Prostate gland (tissue), 2 donors: Measurements from ENCODE around the gene TMEM38A.

ENCODE experiments used
- POLR2A ChIP-seq: fragments of 450-650 bp; IDR thresholded peaks from one replicate; pipeline ENCODE4 v1.6.1; 2016; ENCODE audit warnings: antibody characterized with exemption, mild to moderate bottlenecking
- TF ChIP-seq, protein P1 (sequence below), 4 experiments: fragments of 200-600 bp in 2 of 4; fragments of 450-650 bp in 2 of 4; sonication (generic) in 2 of 4; IDR thresholded peaks; 1 replicate in 3 of 4; 2 replicates in 1 of 4; pipeline ENCODE4 v1.5.1; 2016 to 2019; ENCODE audit warnings: antibody characterized with exemption in 4 of 4, mild to moderate bottlenecking in 2 of 4, moderate library complexity in 2 of 4

- TF ChIP-seq, protein P1, sequence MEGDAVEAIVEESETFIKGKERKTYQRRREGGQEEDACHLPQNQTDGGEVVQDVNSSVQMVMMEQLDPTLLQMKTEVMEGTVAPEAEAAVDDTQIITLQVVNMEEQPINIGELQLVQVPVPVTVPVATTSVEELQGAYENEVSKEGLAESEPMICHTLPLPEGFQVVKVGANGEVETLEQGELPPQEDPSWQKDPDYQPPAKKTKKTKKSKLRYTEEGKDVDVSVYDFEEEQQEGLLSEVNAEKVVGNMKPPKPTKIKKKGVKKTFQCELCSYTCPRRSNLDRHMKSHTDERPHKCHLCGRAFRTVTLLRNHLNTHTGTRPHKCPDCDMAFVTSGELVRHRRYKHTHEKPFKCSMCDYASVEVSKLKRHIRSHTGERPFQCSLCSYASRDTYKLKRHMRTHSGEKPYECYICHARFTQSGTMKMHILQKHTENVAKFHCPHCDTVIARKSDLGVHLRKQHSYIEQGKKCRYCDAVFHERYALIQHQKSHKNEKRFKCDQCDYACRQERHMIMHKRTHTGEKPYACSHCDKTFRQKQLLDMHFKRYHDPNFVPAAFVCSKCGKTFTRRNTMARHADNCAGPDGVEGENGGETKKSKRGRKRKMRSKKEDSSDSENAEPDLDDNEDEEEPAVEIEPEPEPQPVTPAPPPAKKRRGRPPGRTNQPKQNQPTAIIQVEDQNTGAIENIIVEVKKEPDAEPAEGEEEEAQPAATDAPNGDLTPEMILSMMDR (IDR thresholded peaks at IDR 0.05), result no peak
- no peak for TF ChIP-seq POLR2A
Observed at GRCh38 chr19:16736709-16737108, 75.8 kb downstream of the TMEM38A start.
